ENCODE data around the gene TIMELESS. TPM values are rescaled to one million over a fixed set of nuclear protein-coding genes. Genes with fewer than 3 reads are reported as not detected.

Gene TIMELESS
- total and polyA plus RNA-seq, 9 of the 15 experiments (the other 6 are each of a cell fraction or from before 2014, with no cell fraction given): 11.9 to 59.2 (median 35.8) TPM

GRCh38 chr12:56457817-56458216, 8.6 kb upstream of the TIMELESS start (continued):
- TF ChIP-seq ZSCAN32 (CRISPR knock-in tag; IDR thresholded peaks at IDR 0.05) (no peak), PRDM10 (IDR thresholded peaks at IDR 0.05; ENCODE audit: partially characterized antibody) (no peak), ZNF830 (CRISPR knock-in tag; IDR thresholded peaks at IDR 0.05) (no peak), MYNN (IDR thresholded peaks at IDR 0.05) (no peak), MYNN (CRISPR knock-in tag; IDR thresholded peaks at IDR 0.05) (no peak), MBD2 (IDR thresholded peaks at IDR 0.05; ENCODE audit: borderline replicate concordance, low read depth) (no peak), FOXJ2 (tag; IDR thresholded peaks at IDR 0.05) (no peak), ZNF77 (CRISPR knock-in tag; IDR thresholded peaks at IDR 0.05) (no peak), THRAP3 (IDR thresholded peaks at IDR 0.05; ENCODE audit: borderline replicate concordance) (no peak), TEAD2 (tag; IDR thresholded peaks at IDR 0.05) (no peak), TAF7 (tag; IDR thresholded peaks at IDR 0.05) (no peak), USF1 (CRISPR knock-in tag; IDR thresholded peaks at IDR 0.05) (no peak)
